ENCODE data around the gene C22orf23. TPM values are rescaled to one million over a fixed set of nuclear protein-coding genes. Genes with fewer than 3 reads are reported as not detected.
A peak's percentile ranks its signal among the peaks of the same experiment; 100 is the strongest.

C22orf23 gene
- total RNA-seq = not detected

DNA sequence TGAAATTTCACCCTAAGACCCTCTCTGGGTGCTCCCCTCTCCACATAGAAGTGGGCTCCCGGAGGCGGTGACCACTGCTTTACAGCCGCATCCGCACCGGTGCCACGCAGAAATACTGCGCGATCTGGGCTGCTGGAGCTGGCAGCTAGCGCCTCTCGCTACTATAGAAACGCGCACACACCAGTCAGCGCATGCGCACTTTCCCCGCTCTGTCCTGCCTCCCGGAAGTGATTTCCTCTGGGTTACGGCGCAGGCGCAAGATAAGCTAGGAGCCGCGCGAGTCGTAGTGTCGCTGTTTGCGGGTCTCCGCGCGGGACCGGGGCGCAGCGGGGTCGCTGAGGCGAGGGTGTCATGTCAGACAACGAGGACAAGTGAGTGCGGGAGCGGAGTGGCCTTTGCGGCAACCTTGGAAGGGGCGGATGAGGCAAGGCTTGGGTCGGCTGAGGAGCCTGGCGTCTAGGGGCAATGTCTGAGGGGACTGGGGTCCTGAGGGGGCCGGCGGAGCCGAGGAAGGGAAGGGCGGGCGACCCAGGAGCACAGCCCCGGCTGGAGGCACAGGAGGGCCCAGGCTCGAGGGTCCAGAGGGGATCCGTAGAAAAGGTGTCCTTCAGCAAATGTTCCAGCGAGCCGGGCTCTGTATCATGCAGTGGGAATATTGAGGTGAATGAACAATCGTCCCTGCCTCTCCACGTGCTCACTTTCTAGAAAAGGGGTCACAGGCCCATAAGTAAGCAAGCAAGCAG, at the start of gene C22orf23, which contains the start of gene POLR2F:
TSS of gene C22orf23 (minus strand) at position 165 of the 743 bp plus-strand sequence. CDS start 452 bp downstream, outside the sequence.
TSS of gene POLR2F (plus strand) at position 263 of the 743 bp plus-strand sequence. CDS start at position 352, 89 bp downstream.
- H3K27ac ChIP-seq = peak within 1 kb of the TSS; percentile 44
- no peaks in the 10 kb centered on the region for H3K36me3 ChIP-seq
- TF ChIP-seq, protein P1, sequence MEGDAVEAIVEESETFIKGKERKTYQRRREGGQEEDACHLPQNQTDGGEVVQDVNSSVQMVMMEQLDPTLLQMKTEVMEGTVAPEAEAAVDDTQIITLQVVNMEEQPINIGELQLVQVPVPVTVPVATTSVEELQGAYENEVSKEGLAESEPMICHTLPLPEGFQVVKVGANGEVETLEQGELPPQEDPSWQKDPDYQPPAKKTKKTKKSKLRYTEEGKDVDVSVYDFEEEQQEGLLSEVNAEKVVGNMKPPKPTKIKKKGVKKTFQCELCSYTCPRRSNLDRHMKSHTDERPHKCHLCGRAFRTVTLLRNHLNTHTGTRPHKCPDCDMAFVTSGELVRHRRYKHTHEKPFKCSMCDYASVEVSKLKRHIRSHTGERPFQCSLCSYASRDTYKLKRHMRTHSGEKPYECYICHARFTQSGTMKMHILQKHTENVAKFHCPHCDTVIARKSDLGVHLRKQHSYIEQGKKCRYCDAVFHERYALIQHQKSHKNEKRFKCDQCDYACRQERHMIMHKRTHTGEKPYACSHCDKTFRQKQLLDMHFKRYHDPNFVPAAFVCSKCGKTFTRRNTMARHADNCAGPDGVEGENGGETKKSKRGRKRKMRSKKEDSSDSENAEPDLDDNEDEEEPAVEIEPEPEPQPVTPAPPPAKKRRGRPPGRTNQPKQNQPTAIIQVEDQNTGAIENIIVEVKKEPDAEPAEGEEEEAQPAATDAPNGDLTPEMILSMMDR (IDR thresholded peaks at IDR 0.05) = no peak
- intact Hi-C loops (cut with DNase I) = no loop called here
- H3K4me3 ChIP-seq = peak within 1 kb of the TSS; percentile 100
- DNase-seq = peak; percentile 97
- no peaks in the 10 kb centered on the region for H3K27me3 ChIP-seq
- peaks cover 9% of the 10 kb centered on the region for H3K4me1 ChIP-seq
- no peaks in the 10 kb centered on the region for H3K9me3 ChIP-seq
- H3K9ac ChIP-seq (ENCODE audit: low read depth in 2 of 2, low read length in 2 of 2) = peak within 1 kb of the TSS; percentile 88 to 90

DNA sequence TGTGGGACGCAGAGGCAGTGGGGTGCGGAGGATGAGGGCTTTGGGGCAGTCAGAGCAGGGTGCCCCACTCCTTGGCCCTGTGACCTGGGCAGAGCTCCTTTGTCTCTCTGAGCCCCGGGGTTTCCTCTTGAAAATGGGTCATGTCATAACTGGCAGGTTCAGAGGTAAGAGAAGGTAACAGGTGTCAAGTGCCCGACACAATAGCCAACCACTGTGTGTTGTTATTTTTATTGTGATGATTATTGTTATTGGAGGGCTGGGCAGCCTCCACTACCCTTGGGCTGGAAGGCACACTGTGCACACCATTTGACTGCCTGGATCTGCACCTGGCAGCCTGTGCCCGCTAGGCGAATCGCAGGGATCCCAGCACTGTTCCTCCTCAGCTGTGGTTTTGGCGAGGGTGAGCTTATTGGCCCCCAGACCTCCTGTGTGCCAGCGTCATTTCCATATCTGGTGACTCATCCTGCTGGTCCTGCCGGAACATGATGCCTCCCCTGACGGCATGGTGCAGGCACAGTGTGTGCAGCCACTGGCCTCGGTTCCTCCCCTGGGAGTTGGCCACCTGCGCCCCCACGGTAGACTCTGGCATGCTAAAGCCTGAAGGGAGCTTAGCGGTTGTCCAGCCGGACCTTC, 46.4 kb upstream of the C22orf23 start:
- Histone ChIP-seq H3K9me3 (no peaks in the 10 kb centered on the region), H3K27me3 (no peaks in the 10 kb centered on the region), H3K9ac (ENCODE audit: low read depth in 2 of 2, low read length in 2 of 2) (no peak overlapping the region), H3K4me3 (no peak overlapping the region), H3K27ac (no peak overlapping the region), H3K4me1 (no peaks in the 10 kb centered on the region), H3K36me3 (no peaks in the 10 kb centered on the region)
- no peak for DNase-seq
- TF ChIP-seq, protein P1 (IDR thresholded peaks at IDR 0.05) = no peak
- intact Hi-C loops (cut with DNase I) = no loop called here

DNA sequence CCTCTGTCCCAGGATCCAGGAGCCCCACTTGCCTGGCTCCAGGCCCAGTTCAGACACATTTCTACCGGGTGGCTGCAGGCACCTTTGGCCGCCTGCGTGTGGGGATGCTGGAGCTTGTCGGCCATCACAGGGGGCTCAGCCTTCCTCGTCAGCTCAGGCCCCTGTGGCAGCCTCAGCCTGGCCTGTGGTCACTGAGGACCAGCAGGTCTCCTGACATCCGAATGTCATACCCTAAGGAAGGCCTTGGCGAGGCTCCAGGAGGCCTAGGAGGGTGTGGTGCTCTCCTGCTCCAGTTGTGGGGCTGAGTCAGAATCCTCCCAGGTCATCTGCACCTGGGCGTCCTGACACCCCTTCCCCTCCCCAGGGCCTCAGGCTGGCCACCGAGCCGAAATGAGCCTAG, 45.8 kb upstream of the C22orf23 start:
- Histone ChIP-seq H3K36me3 (no peaks in the 10 kb centered on the region), H3K4me3 (no peak overlapping the region), H3K9ac (ENCODE audit: low read depth in 2 of 2, low read length in 2 of 2) (no peak overlapping the region), H3K9me3 (no peaks in the 10 kb centered on the region), H3K27ac (no peak overlapping the region), H3K27me3 (no peaks in the 10 kb centered on the region), H3K4me1 (no peaks in the 10 kb centered on the region)
- intact Hi-C loops (cut with DNase I) = no loop called here
- TF ChIP-seq, protein P1 (IDR thresholded peaks at IDR 0.05) = no peak
- DNase-seq = no peak

DNA sequence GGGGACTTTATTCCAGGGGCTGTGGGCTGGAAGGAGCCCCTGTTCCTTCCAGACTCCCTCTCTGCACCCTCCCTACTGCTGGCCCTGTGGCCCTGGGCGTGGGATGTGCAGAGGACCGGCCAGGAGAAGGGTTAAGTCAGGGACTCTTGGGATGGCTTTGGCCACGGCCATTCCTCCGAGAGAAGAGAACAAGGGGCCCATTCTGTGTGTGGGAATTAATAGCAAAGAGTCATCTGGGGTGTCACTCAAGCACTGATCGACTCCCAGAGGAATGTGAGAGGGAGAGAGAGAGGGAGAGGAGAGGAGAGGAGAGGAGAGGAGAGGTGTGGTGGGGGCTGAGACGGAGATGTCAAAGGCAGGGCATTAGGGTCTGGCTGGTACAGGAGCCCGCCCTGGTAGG, 45.1 kb upstream of the C22orf23 start:
- Histone ChIP-seq H3K27ac (no peak overlapping the region), H3K36me3 (no peaks in the 10 kb centered on the region), H3K9me3 (no peaks in the 10 kb centered on the region), H3K9ac (ENCODE audit: low read depth in 2 of 2, low read length in 2 of 2) (no peak overlapping the region), H3K4me3 (no peak overlapping the region), H3K4me1 (no peaks in the 10 kb centered on the region), H3K27me3 (no peaks in the 10 kb centered on the region)
- intact Hi-C loops (cut with DNase I) = no loop called here
- no peak for DNase-seq
- TF ChIP-seq, protein P1 (IDR thresholded peaks at IDR 0.05) = no peak

DNA sequence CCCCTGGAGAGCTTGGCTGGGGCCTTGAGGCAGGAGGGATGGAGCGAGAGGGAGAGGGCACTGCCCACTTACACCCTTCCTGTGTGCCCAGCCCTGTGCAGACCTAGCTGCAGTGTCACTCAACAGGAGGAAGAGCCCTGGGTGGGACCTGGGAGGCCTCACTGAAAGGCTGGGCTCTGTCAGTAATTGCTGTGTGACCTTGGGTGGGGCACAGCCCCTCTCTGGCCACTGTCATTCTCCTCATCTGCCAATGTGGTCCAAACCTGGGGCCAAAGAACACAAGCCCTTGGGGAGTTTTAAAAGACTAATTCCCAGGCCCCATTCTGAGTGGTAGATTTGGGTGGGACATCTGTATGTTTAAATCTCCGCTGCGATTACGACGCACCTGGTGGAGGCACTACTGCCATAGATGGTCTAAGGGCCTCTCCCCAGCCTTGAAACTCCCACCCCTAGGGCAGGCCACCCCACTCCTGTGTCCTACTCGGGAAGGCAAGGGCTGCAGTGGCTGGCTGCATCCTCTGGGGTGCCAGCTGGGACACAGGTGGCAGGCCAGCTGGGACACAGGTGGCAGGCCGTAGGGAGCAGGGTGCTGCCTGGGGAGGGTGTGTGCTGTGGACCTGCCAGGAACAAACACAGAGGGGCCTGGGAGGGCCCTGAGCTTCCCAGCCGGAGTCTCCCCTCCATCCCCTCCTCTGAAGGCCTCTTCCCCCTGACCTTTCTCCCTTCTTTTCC, 43.3 kb upstream of the C22orf23 start:
- intact Hi-C loops (cut with DNase I) = no loop called here
- TF ChIP-seq, protein P1 (IDR thresholded peaks at IDR 0.05) = no peak
- H3K27me3 ChIP-seq = no peaks in the 10 kb centered on the region
- H3K9ac ChIP-seq (ENCODE audit: low read depth in 2 of 2, low read length in 2 of 2) = no peak overlapping the region
- H3K36me3 ChIP-seq = no peaks in the 10 kb centered on the region
- H3K9me3 ChIP-seq = no peaks in the 10 kb centered on the region
- no peak for DNase-seq
- no peaks in the 10 kb centered on the region for H3K4me1 ChIP-seq
- no peak overlapping the region for H3K4me3 ChIP-seq
- no peak overlapping the region for H3K27ac ChIP-seq
